Globus pallidus (tissue), 1 donor: ENCODE measurements around the gene LRRC3.
"Not testable (repeated sequence)": the region's sequence is repeated elsewhere in the genome, so short reads cannot be mapped to it uniquely, and the experiment has no call there.

Experiments used
- DNase-seq: peaks from one replicate; pipeline ENCODE4 v3.0.0-alpha.2; 2015; ENCODE audit warnings: low spot score

Gene LRRC3

GRCh38 chr21:44479556-44480199, 24.4 kb downstream of the LRRC3 start:
- DNase-seq: not testable (repeated sequence)

GRCh38 chr21:44480200-44481053, 25.1 kb downstream of the LRRC3 start:
- DNase-seq: no peak

- no peak for DNase-seq
These were observed 27.4 kb downstream of the LRRC3 start for GRCh38 chr21:44482581-44483287.

- no peak for DNase-seq
These were observed 28.3 kb downstream of the LRRC3 start for GRCh38 chr21:44483288-44484237.

GRCh38 chr21:44484498-44485253, 29.4 kb downstream of the LRRC3 start:
- no peak for DNase-seq

- DNase-seq: no peak
These were observed 30.0 kb downstream of the LRRC3 start for GRCh38 chr21:44485254-44485793.

GRCh38 chr21:44485796-44486195, 30.5 kb downstream of the LRRC3 start:
- no peak for DNase-seq

GRCh38 chr21:44486302-44486701, 31.0 kb downstream of the LRRC3 start:
- no peak for DNase-seq

- DNase-seq: no peak
These were observed 32.5 kb downstream of the LRRC3 start for GRCh38 chr21:44487831-44488230.

- no peak for DNase-seq
These were observed 34.7 kb downstream of the LRRC3 start for GRCh38 chr21:44489962-44490361.

GRCh38 chr21:44490405-44490804, 35.1 kb downstream of the LRRC3 start:
- no peak for DNase-seq

GRCh38 chr21:44490816-44491215, 35.5 kb downstream of the LRRC3 start:
- DNase-seq: no peak

- DNase-seq: no peak
These were observed 37.5 kb downstream of the LRRC3 start for GRCh38 chr21:44492567-44493385.

- no peak for DNase-seq
These were observed 39.1 kb downstream of the LRRC3 start for GRCh38 chr21:44494418-44494817.

GRCh38 chr21:44494956-44495355, 39.6 kb downstream of the LRRC3 start:
- no peak for DNase-seq

GRCh38 chr21:44495611-44496563, 40.6 kb downstream of the LRRC3 start:
- no peak for DNase-seq

- DNase-seq: no peak
These were observed 41.5 kb downstream of the LRRC3 start for GRCh38 chr21:44496564-44497550.
